ENCODE measurements around the gene KCNJ2. TPM values are rescaled to one million over a fixed set of nuclear protein-coding genes. Genes with fewer than 3 reads are reported as not detected.

The KCNJ2 gene
- total RNA-seq, 1 experiment from 2014 or later = 1.5 TPM

- H3K36me3 ChIP-seq (ENCODE audit: control insufficient read depth, insufficient read depth, low read length) = no peaks in the 10 kb centered on the region
- intact Hi-C loops (cut with micrococcal nuclease; ENCODE audit: unreplicated experiment) (no loop called here), in situ Hi-C loops (cut with HindIII; ENCODE audit: low pct_unique_long_range_greater_than_20kb, low sequenced_read_pairs) (no loop called here)
- no peaks in the 10 kb centered on the region for H3K9me3 ChIP-seq (ENCODE audit: control insufficient read depth, insufficient read depth, low read depth, low read length)
- ATAC-seq = no peak
- no TSS peak for BruUV-seq (replicated peaks)
- ChIA-PET POLR2A (interaction anchor here (0.7 kb wide), 1 partner anchor 636 kb away, joined by 3 read pairs; no protein-coding TSS in a partner anchor), CTCF (no interaction called here)
- H3K27me3 ChIP-seq (ENCODE audit: control insufficient read depth, insufficient read depth, low read length) = no peaks in the 10 kb centered on the region
- DNase-seq (ENCODE audit: low read depth, low spot score) = no peak
- H3K4me3 ChIP-seq (ENCODE audit: low read depth in 2 of 2, low read length in 2 of 2) = no peak overlapping the region
- TF ChIP-seq CTCF (IDR thresholded peaks at IDR 0.05) (no peak), POLR2AphosphoS5 (IDR thresholded peaks at IDR 0.05; ENCODE audit: low read depth, low read length) (no peak), REST (IDR thresholded peaks at IDR 0.05; ENCODE audit: insufficient read depth in 1 of 2, low read depth in 2 of 2, low read length in 1 of 2) (no peak), SIN3A (IDR thresholded peaks at IDR 0.05; ENCODE audit: borderline replicate concordance, insufficient read depth, low read depth, low read length) (no peak), TCF7L2 (IDR thresholded peaks at IDR 0.05; ENCODE audit: low read depth, low read length) (no peak)
- H3K4me1 ChIP-seq (ENCODE audit: control insufficient read depth, insufficient read depth, low read length) = no peaks in the 10 kb centered on the region
- H3K27ac ChIP-seq (ENCODE audit: low read length) = no peak overlapping the region
Observed at GRCh38 chr17:70159980-70160379, 9.4 kb upstream of the KCNJ2 start.

GRCh38 chr17:70161519-70161918 is 7.8 kb upstream of the KCNJ2 start:
- DNase-seq (ENCODE audit: low read depth, low spot score) (no peak), ATAC-seq (no peak)
- in situ Hi-C loops (cut with HindIII; ENCODE audit: low pct_unique_long_range_greater_than_20kb, low sequenced_read_pairs) = no loop called here
- H3K4me3 ChIP-seq (ENCODE audit: low read depth in 2 of 2, low read length in 2 of 2) = no peak overlapping the region
- POLR2A ChIA-PET = no interaction called here
- no peaks in the 10 kb centered on the region for H3K4me1 ChIP-seq (ENCODE audit: control insufficient read depth, insufficient read depth, low read length)
- intact Hi-C loops (cut with micrococcal nuclease; ENCODE audit: unreplicated experiment) = no loop called here
- H3K27me3 ChIP-seq (ENCODE audit: control insufficient read depth, insufficient read depth, low read length) = peaks cover under 1% of the 10 kb centered on the region; the same call in 1 of the 2 replicates
- H3K36me3 ChIP-seq (ENCODE audit: control insufficient read depth, insufficient read depth, low read length) = no peaks in the 10 kb centered on the region
- no peak for TF ChIP-seq CTCF (IDR thresholded peaks at IDR 0.05)
- TF ChIP-seq REST (IDR thresholded peaks at IDR 0.05; ENCODE audit: insufficient read depth in 1 of 2, low read depth in 2 of 2, low read length in 1 of 2) = no peak
- no peak for TF ChIP-seq POLR2AphosphoS5 (IDR thresholded peaks at IDR 0.05; ENCODE audit: low read depth, low read length)
- TF ChIP-seq TCF7L2 (IDR thresholded peaks at IDR 0.05; ENCODE audit: low read depth, low read length) = no peak
- TF ChIP-seq SIN3A (IDR thresholded peaks at IDR 0.05; ENCODE audit: borderline replicate concordance, insufficient read depth, low read depth, low read length) = no peak
- CTCF ChIA-PET = no interaction called here
- no peak overlapping the region for H3K27ac ChIP-seq (ENCODE audit: low read length)
- no TSS peak for BruUV-seq (replicated peaks)
- H3K9me3 ChIP-seq (ENCODE audit: control insufficient read depth, insufficient read depth, low read depth, low read length) = no peaks in the 10 kb centered on the region
